ENCODE results near the gene TTC32. TPM values are rescaled to one million over a fixed set of nuclear protein-coding genes. Genes with fewer than 3 reads are reported as not detected.

TTC32 gene
- total and polyA plus RNA-seq, 2 donors (not counting 3 experiments of a cell fraction or from before 2014, with no cell fraction given), result 8.8 to 9.4 TPM

GRCh38 chr2:19947184-19947940 lies 45.6 kb upstream of the TTC32 start:
- TF ChIP-seq GATA2 (IDR thresholded peaks at IDR 0.05; ENCODE audit: insufficient read depth, insufficient read length, low read depth, low read length) (no peak), EZH2 (IDR thresholded peaks at IDR 0.05; ENCODE audit: borderline replicate concordance, low read depth, low read length, severe bottlenecking) (no peak), JUN (IDR thresholded peaks at IDR 0.05; ENCODE audit: borderline replicate concordance, insufficient read depth, insufficient read length, low read depth) (no peak), POLR2AphosphoS5 (IDR thresholded peaks at IDR 0.05; ENCODE audit: insufficient read depth, low read depth, low read length) (no peak), CTCF (IDR thresholded peaks at IDR 0.05; ENCODE audit: extremely low read depth in 1 of 2, insufficient read depth in 1 of 2, low read depth in 1 of 2, low read length in 2 of 2) (no peak), MYC (IDR thresholded peaks at IDR 0.05; ENCODE audit: low read depth, low read length) (no peak), FOS (IDR thresholded peaks at IDR 0.05; ENCODE audit: borderline replicate concordance, insufficient read depth, low read length) (no peak), POLR2A (IDR thresholded peaks at IDR 0.05; ENCODE audit: low read depth, low read length) (no peak), MAX (IDR thresholded peaks at IDR 0.05; ENCODE audit: insufficient read depth, insufficient read length) (no peak)
- no peaks in the 10 kb centered on the region for H3K9me3 ChIP-seq (replicated peaks; ENCODE audit: control insufficient read depth, insufficient read depth, low read length)
- DNase-seq (ENCODE audit: low read depth, low spot score), result no peak
- dilution Hi-C loops (cut with MboI; ENCODE audit: extremely low pct_ligation_motif_present, low sequenced_read_pairs), result no loop called here
- H3K36me3 ChIP-seq (ENCODE audit: control insufficient read depth in 2 of 2, extremely low read depth in 1 of 2, insufficient read depth in 2 of 2, low read length in 2 of 2), result no peaks in the 10 kb centered on the region
- H3K27ac ChIP-seq (ENCODE audit: insufficient read depth, low read depth, low read length), result no peak overlapping the region
- FAIRE-seq, result no peak
- no peak overlapping the region for H3K9ac ChIP-seq (replicated peaks; ENCODE audit: extremely low read depth, insufficient read depth, low read length)
- BruUV-seq (replicated peaks), result no TSS peak
- no peaks in the 10 kb centered on the region for H3K9me1 ChIP-seq (replicated peaks; ENCODE audit: control insufficient read depth, extremely low read depth, insufficient read depth, low read length)
- no peaks in the 10 kb centered on the region for H3K4me1 ChIP-seq (ENCODE audit: control insufficient read depth, extremely low read depth, insufficient read depth, low read length)
- no peak overlapping the region for H3K4me2 ChIP-seq (ENCODE audit: insufficient read depth, low read length)
- intact Hi-C loops (cut with micrococcal nuclease), result no loop called here
- no peak overlapping the region for H2AFZ ChIP-seq (ENCODE audit: low read depth, low read length)
- POLR2A ChIA-PET, result no interaction called here
- CTCF ChIA-PET, result interaction anchor here (0.8 to 2.0 kb wide), 5 partner anchors 8 to 147 kb away, joined by 3 to 14 read pairs (median 3); no protein-coding TSS in a partner anchor
- no peaks in the 10 kb centered on the region for H3K27me3 ChIP-seq (ENCODE audit: control insufficient read depth in 2 of 2, insufficient read depth in 2 of 2, low read length in 2 of 2)
- no peak overlapping the region for H3K4me3 ChIP-seq (replicated peaks in 1 of 3; ENCODE audit: insufficient read depth in 1 of 3, low read depth in 1 of 3, low read length in 3 of 3)
- no peaks in the 10 kb centered on the region for H3K79me2 ChIP-seq (ENCODE audit: control insufficient read depth, insufficient read depth, low read length)
- no peaks in the 10 kb centered on the region for H4K20me1 ChIP-seq (replicated peaks; ENCODE audit: control insufficient read depth, extremely low read depth, insufficient read depth, low read length)

Data from endothelial cell of umbilical vein (primary cell).